PC-9 (cell line): ENCODE data around the gene KRTAP21-1. TPM values are rescaled to one million over a fixed set of nuclear protein-coding genes. Genes with fewer than 3 reads are reported as not detected.

Experiments
- BruUV-seq: library from RNA; stranded (reverse); fragments of 400-500 nt; replicated peaks from 2 replicates; lab custom pipeline; 2021; lab: Mats Ljungman, UMichigan
- CTCF ChIA-PET: fragments of 300-600 bp; sonication (Branson Sonifier 250); formaldehyde crosslinking; loops from one replicate; lab custom pipeline; 2022; ENCODE audit warnings: antibody characterized with exemption; lab: Charles Lee
- POLR2A ChIA-PET: fragments of 300-600 bp; sonication (Branson Sonifier 250); formaldehyde crosslinking; loops from one replicate; lab custom pipeline; 2022; ENCODE audit warnings: antibody characterized with exemption; ENCODE audit not compliant: unreplicated experiment; lab: Charles Lee
- DNase-seq, 2 experiments: peaks; one replicate each; pipeline versions ENCODE4 v3.0.0 to v3.0.0-alpha.2; 2015 to 2022; ENCODE audit warnings: mixed read lengths in 1 of 2
- H2AFZ ChIP-seq: fragments of 200-600 bp; sonication (generic); 2 replicates; pipeline ENCODE4 v1.8.1; 2017; ENCODE audit warnings: antibody characterized with exemption
- H3F3A ChIP-seq: fragments of 200-600 bp; sonication (generic); 2 replicates; pipeline ENCODE4 v1.8.1; 2017; ENCODE audit warnings: antibody characterized with exemption, mild to moderate bottlenecking, low read depth; ENCODE audit not compliant: insufficient read depth
- H3K27ac ChIP-seq: fragments of 200-600 bp; sonication (generic); 2 replicates; pipeline ENCODE4 v1.6.1; 2016; ENCODE audit warnings: mixed run types
- H3K27me3 ChIP-seq: fragments of 200-600 bp; sonication (generic); 2 replicates; pipeline ENCODE4 v1.6.1; 2016; ENCODE audit warnings: low read depth, mixed run types; ENCODE audit not compliant: insufficient read depth
- H3K36me3 ChIP-seq: fragments of 200-600 bp; sonication (generic); 2 replicates; pipeline ENCODE4 v1.6.1; 2016; ENCODE audit warnings: low read depth, mixed run types
- H3K4me1 ChIP-seq: fragments of 200-600 bp; sonication (generic); replicated peaks from 2 replicates; pipeline ENCODE4 v1.6.1; 2016; ENCODE audit warnings: mixed run types; ENCODE audit not compliant: insufficient read depth
- H3K4me2 ChIP-seq: fragments of 200-600 bp; sonication (generic); 2 replicates; pipeline ENCODE4 v1.6.1; 2017; ENCODE audit warnings: mixed run types
- H3K4me3 ChIP-seq: fragments of 200-600 bp; sonication (generic); 2 replicates; pipeline ENCODE4 v1.6.1; 2016; ENCODE audit warnings: mixed run types
- H3K79me2 ChIP-seq: fragments of 200-600 bp; sonication (generic); 2 replicates; pipeline ENCODE4 v1.6.1; 2017; ENCODE audit warnings: low read depth, mixed run types
- H3K9me2 ChIP-seq: fragments of 200-600 bp; sonication (generic); 2 replicates; pipeline ENCODE4 v1.8.1; 2017; ENCODE audit warnings: mild to moderate bottlenecking; ENCODE audit not compliant: insufficient read depth
- H3K9me3 ChIP-seq: fragments of 200-600 bp; sonication (generic); 2 replicates; pipeline ENCODE4 v1.8.1; 2016; ENCODE audit warnings: low read depth; ENCODE audit not compliant: insufficient read depth
- H4K20me1 ChIP-seq: fragments of 200-600 bp; sonication (generic); 2 replicates; pipeline ENCODE4 v1.8.1; 2017; ENCODE audit not compliant: insufficient read depth
- EZH2 ChIP-seq: fragments of 200-600 bp; sonication (generic); IDR thresholded peaks from 2 replicates; pipeline ENCODE4 v1.8.0; 2017; ENCODE audit warnings: antibody characterized with exemption, low read depth
- intact Hi-C: fragments of 100-400 bp; cut with micrococcal nuclease; formaldehyde crosslinking; loops from one replicate; pipeline ENCODE4 v1.10.0; 2022; ENCODE audit not compliant: unreplicated experiment
- total RNA-seq: library from RNA; stranded (reverse); gene quantifications from 2 replicates; pipeline ENCODE4 v1.2.3, GENCODE V29; 2021
- TF ChIP-seq, protein P1 (sequence below): fragments of 200-600 bp; sonication (generic); conservative IDR thresholded peaks from 2 replicates; pipeline ENCODE4 v1.6.1; 2017; ENCODE audit warnings: mixed run types, antibody characterized with exemption, mild to moderate bottlenecking, moderate library complexity

KRTAP21-1 gene
- total RNA-seq, 1 experiment from 2014 or later: not detected

DNA sequence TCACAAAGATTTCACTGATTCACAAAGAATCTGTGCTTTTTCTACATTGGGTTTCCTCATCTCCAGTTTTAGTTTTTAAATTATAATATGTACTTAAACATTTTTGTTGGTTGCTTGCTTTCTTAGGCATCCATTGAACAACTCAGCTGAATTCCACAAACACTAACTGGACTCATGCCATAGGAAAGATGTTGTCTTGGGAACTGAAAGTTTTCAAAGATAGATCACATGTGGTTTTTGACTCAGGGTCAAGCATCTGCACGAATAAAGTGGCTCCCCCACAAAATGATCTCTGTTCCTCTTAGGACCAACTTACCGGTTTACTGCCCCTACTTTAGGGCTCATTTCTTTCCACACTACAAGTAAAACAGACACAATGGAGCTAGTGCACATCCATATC is 3.1 kb upstream of the KRTAP21-1 start:
- ChIA-PET POLR2A (no interaction called here), CTCF (no interaction called here)
- no peak overlapping the region for H3K4me3 ChIP-seq
- no peaks in the 10 kb centered on the region for H3K36me3 ChIP-seq
- no peak overlapping the region for H2AFZ ChIP-seq
- no peaks in the 10 kb centered on the region for H4K20me1 ChIP-seq
- no TSS peak for BruUV-seq
- no peaks in the 10 kb centered on the region for H3K9me3 ChIP-seq
- H3K79me2 ChIP-seq: no peaks in the 10 kb centered on the region
- H3F3A ChIP-seq: no peaks in the 10 kb centered on the region
- no peak for TF ChIP-seq EZH2
- TF ChIP-seq, protein P1, sequence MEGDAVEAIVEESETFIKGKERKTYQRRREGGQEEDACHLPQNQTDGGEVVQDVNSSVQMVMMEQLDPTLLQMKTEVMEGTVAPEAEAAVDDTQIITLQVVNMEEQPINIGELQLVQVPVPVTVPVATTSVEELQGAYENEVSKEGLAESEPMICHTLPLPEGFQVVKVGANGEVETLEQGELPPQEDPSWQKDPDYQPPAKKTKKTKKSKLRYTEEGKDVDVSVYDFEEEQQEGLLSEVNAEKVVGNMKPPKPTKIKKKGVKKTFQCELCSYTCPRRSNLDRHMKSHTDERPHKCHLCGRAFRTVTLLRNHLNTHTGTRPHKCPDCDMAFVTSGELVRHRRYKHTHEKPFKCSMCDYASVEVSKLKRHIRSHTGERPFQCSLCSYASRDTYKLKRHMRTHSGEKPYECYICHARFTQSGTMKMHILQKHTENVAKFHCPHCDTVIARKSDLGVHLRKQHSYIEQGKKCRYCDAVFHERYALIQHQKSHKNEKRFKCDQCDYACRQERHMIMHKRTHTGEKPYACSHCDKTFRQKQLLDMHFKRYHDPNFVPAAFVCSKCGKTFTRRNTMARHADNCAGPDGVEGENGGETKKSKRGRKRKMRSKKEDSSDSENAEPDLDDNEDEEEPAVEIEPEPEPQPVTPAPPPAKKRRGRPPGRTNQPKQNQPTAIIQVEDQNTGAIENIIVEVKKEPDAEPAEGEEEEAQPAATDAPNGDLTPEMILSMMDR: no peak
- no peaks in the 10 kb centered on the region for H3K27me3 ChIP-seq
- no peak for DNase-seq
- intact Hi-C loops: no loop called here
- H3K4me1 ChIP-seq: no peaks in the 10 kb centered on the region
- no peak overlapping the region for H3K27ac ChIP-seq
- no peaks in the 10 kb centered on the region for H3K9me2 ChIP-seq
- H3K4me2 ChIP-seq: no peak overlapping the region

DNA sequence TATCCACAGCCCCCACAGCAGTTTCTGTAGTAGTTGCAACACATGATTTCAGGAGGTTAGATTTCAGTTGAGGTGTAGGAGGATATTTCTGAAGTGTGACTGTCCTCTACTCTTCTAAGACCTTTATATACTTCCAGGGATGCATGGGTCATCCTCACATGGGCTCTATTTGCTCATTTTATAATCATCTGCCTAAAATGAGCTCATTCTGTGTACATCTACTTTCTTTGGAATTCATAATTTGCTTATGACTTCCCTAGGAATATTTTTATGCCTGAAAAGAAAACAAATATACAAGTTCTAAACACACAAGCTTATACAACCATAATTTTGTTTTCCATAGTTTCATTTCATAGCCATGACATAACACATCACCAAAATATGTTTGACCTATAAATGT is 8.1 kb downstream of the KRTAP21-1 start, which contains the start of gene KRTAP21-2:
TSS of gene KRTAP21-2 (minus strand) at position 101 of the 400 bp plus-strand sequence. CDS start at position 44, 57 bp downstream.
- no peaks in the 10 kb centered on the region for H3K79me2 ChIP-seq
- no peak for DNase-seq
- no peaks in the 10 kb centered on the region for H3K27me3 ChIP-seq
- no peak within 1 kb of the TSS for H2AFZ ChIP-seq
- no peaks in the 10 kb centered on the region for H3K4me1 ChIP-seq
- H3K36me3 ChIP-seq: no peaks in the 10 kb centered on the region
- TF ChIP-seq, protein P1: no peak
- no peak for TF ChIP-seq EZH2
- H3K4me2 ChIP-seq: no peak within 1 kb of the TSS
- H3K9me3 ChIP-seq: no peaks in the 10 kb centered on the region
- BruUV-seq: no TSS peak
- no peak within 1 kb of the TSS for H3K27ac ChIP-seq
- intact Hi-C loops: no loop called here
- CTCF ChIA-PET: no interaction called here
- POLR2A ChIA-PET: no interaction called here
- H3F3A ChIP-seq: no peaks in the 10 kb centered on the region
- no peaks in the 10 kb centered on the region for H3K9me2 ChIP-seq
- no peaks in the 10 kb centered on the region for H4K20me1 ChIP-seq
- H3K4me3 ChIP-seq: no peak within 1 kb of the TSS

DNA sequence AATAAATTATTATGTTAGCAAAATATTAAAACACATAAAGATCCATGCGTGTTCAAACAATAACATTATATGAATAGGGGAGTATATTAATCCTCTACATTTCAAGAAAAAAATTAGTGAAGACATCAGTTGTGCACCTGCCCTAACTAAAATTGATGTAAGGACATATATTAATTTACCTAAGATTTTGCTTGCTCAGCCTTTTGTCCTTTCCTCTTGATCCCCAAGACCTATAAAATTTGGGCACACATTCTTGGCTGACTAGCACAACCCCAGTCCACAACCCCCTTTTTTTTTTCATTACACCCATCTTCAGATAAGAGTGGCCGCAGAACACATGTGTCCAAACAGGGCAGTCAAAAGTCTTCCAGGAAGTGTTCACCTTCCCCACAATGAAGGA is 14.8 kb downstream of the KRTAP21-1 start:
- Histone ChIP-seq H3K9me2 (no peaks in the 10 kb centered on the region), H3K4me3 (no peak overlapping the region), H3K4me1 (no peaks in the 10 kb centered on the region), H3K79me2 (no peaks in the 10 kb centered on the region), H3K27me3 (no peaks in the 10 kb centered on the region), H3K9me3 (no peaks in the 10 kb centered on the region), H3K4me2 (no peak overlapping the region), H2AFZ (no peak overlapping the region), H3K36me3 (no peaks in the 10 kb centered on the region), H4K20me1 (no peaks in the 10 kb centered on the region), H3K27ac (no peak overlapping the region), H3F3A (no peaks in the 10 kb centered on the region)
- ChIA-PET POLR2A (no interaction called here), CTCF (no interaction called here)
- intact Hi-C loops: no loop called here
- DNase-seq: no peak
- no peak for TF ChIP-seq EZH2
- TF ChIP-seq, protein P1: no peak
- no TSS peak for BruUV-seq
